Loucy (cell line): Measurements from ENCODE around the gene TBX21.

Experiments used
- H2AFZ ChIP-seq: fragments of 200-600 bp; sonication (generic); 2 replicates; pipeline ENCODE4 v1.6.0; 2016; ENCODE audit warnings: antibody characterized with exemption, mild to moderate bottlenecking, low read length, moderate library complexity
- H3F3A ChIP-seq: fragments of 200-600 bp; 2 replicates; pipeline ENCODE4 v1.6.0; 2016; ENCODE audit warnings: antibody characterized with exemption, low read depth, mild to moderate bottlenecking
- H3K27me3 ChIP-seq: fragments of 200-600 bp; sonication (generic); 2 replicates; pipeline ENCODE4 v1.6.1; 2014; ENCODE audit warnings: low read length, mild to moderate bottlenecking; ENCODE audit not compliant: insufficient read depth, poor library complexity, severe bottlenecking
- H3K36me3 ChIP-seq: fragments of 200-600 bp; sonication (generic); 2 replicates; pipeline ENCODE4 v1.6.1; 2016; ENCODE audit warnings: low read length; ENCODE audit not compliant: insufficient read depth
- H3K4me1 ChIP-seq: fragments of 200-600 bp; sonication (generic); 2 replicates; pipeline ENCODE4 v1.5.1; 2014; ENCODE audit warnings: low read length, mild to moderate bottlenecking; ENCODE audit not compliant: insufficient read depth, poor library complexity, severe bottlenecking
- H3K4me2 ChIP-seq: fragments of 200-600 bp; sonication (generic); 2 replicates; pipeline ENCODE4 v1.6.0; 2014; ENCODE audit warnings: antibody characterized with exemption, low read length, low read depth, mild to moderate bottlenecking; ENCODE audit not compliant: poor library complexity, severe bottlenecking
- H3K4me3 ChIP-seq: fragments of 200-600 bp; sonication (generic); 2 replicates; pipeline ENCODE4 v1.5.1; 2014; ENCODE audit warnings: low read length, mild to moderate bottlenecking, mixed read lengths; ENCODE audit not compliant: poor library complexity, severe bottlenecking
- H3K79me2 ChIP-seq: fragments of 200-600 bp; sonication (generic); 2 replicates; pipeline ENCODE4 v1.6.1; 2014; ENCODE audit warnings: low read length; ENCODE audit not compliant: insufficient read depth
- H3K9ac ChIP-seq: fragments of 200-600 bp; sonication (generic); 2 replicates; pipeline ENCODE4 v1.6.0; 2014; ENCODE audit warnings: mild to moderate bottlenecking, low read depth, low read length, moderate library complexity; ENCODE audit not compliant: poor library complexity, severe bottlenecking
- H3K9me2 ChIP-seq: fragments of 200-600 bp; sonication (generic); replicated peaks from 2 replicates; pipeline ENCODE4 v1.6.1; 2016; ENCODE audit warnings: low read depth, low read length, mixed read lengths
- H3K9me3 ChIP-seq: fragments of 200-600 bp; sonication (generic); 2 replicates; pipeline ENCODE4 v1.6.1; 2014; ENCODE audit warnings: mild to moderate bottlenecking, antibody characterized with exemption, low read length, low read depth; ENCODE audit not compliant: insufficient read depth
- H4K20me1 ChIP-seq: fragments of 200-600 bp; sonication (generic); 2 replicates; pipeline ENCODE4 v1.6.0; 2014; ENCODE audit warnings: antibody characterized with exemption, low read length, mild to moderate bottlenecking; ENCODE audit not compliant: insufficient read depth, poor library complexity, severe bottlenecking
- CTCF ChIP-seq: fragments of 200-600 bp; sonication (generic); conservative IDR thresholded peaks from 2 replicates; pipeline ENCODE4 v1.5.1; 2014; ENCODE audit warnings: mild to moderate bottlenecking, antibody characterized with exemption, low read length
- EZH2phosphoT487 ChIP-seq: fragments of 200-600 bp; IDR thresholded peaks from 2 replicates; pipeline ENCODE4 v1.6.1; 2018; ENCODE audit warnings: antibody characterized with exemption, mild to moderate bottlenecking, moderate library complexity, borderline replicate concordance

TBX21 gene

GRCh38 chr17:47709594-47709993 lies 23.4 kb upstream of the TBX21 start:
- Histone ChIP-seq H4K20me1 (no peaks in the 10 kb centered on the region), H3K4me2 (no peak overlapping the region), H3K4me3 (no peak overlapping the region), H3F3A (no peaks in the 10 kb centered on the region), H3K36me3 (no peaks in the 10 kb centered on the region; the same call in 1 of the 2 replicates), H3K9ac (no peak overlapping the region), H3K27me3 (no peaks in the 10 kb centered on the region), H3K4me1 (peaks cover 34% of the 10 kb centered on the region), H3K9me3 (no peaks in the 10 kb centered on the region), H2AFZ (no peak overlapping the region), H3K79me2 (no peaks in the 10 kb centered on the region), H3K9me2 (no peaks in the 10 kb centered on the region)
- no peak for TF ChIP-seq EZH2phosphoT487
- no peak for TF ChIP-seq CTCF

- Histone ChIP-seq H3K4me1 (peaks cover 16% of the 10 kb centered on the region), H3K9ac (no peak overlapping the region), H3K4me2 (no peak overlapping the region), H4K20me1 (no peaks in the 10 kb centered on the region), H2AFZ (no peak overlapping the region), H3K4me3 (no peak overlapping the region), H3F3A (no peaks in the 10 kb centered on the region), H3K9me2 (no peaks in the 10 kb centered on the region), H3K9me3 (no peaks in the 10 kb centered on the region), H3K36me3 (no peaks in the 10 kb centered on the region; the same call in 1 of the 2 replicates), H3K79me2 (no peaks in the 10 kb centered on the region), H3K27me3 (no peaks in the 10 kb centered on the region)
- TF ChIP-seq EZH2phosphoT487, result no peak
- TF ChIP-seq CTCF, result no peak
Measured at GRCh38 chr17:47711366-47712099, 21.5 kb upstream of the TBX21 start.

- H3K27me3 ChIP-seq, result no peaks in the 10 kb centered on the region
- no peaks in the 10 kb centered on the region for H3K9me2 ChIP-seq
- TF ChIP-seq CTCF (no peak), EZH2phosphoT487 (no peak)
- no peak overlapping the region for H3K9ac ChIP-seq
- no peak overlapping the region for H3K4me2 ChIP-seq
- no peaks in the 10 kb centered on the region for H4K20me1 ChIP-seq
- no peaks in the 10 kb centered on the region for H3K79me2 ChIP-seq
- no peaks in the 10 kb centered on the region for H3F3A ChIP-seq
- no peaks in the 10 kb centered on the region; the same call in 1 of the 2 replicates for H3K36me3 ChIP-seq
- no peak overlapping the region for H3K4me3 ChIP-seq
- no peak overlapping the region for H2AFZ ChIP-seq
- peaks cover 16% of the 10 kb centered on the region for H3K4me1 ChIP-seq
- H3K9me3 ChIP-seq, result no peaks in the 10 kb centered on the region
Measured at GRCh38 chr17:47712330-47713023, 20.6 kb upstream of the TBX21 start.
